PC-3 (cell line): ENCODE results near the gene INF2. TPM values are rescaled to one million over a fixed set of nuclear protein-coding genes. Genes with fewer than 3 reads are reported as not detected.

ENCODE experiments used
- ATAC-seq: fragments of 200-7000 bp; cut with Tn5 transposase; 2 replicates; pipeline ENCODE4 v1.9.1; 2020; ENCODE audit warnings: mild to moderate bottlenecking, moderate library complexity
- BruUV-seq: library from RNA; stranded (reverse); fragments of 400-500 nt; replicated peaks from 2 replicates; lab custom pipeline; 2021; lab: Mats Ljungman, UMichigan
- CTCF ChIA-PET: fragments of 300-600 bp; sonication (Branson Sonifier 250); formaldehyde crosslinking; loops from one replicate; lab custom pipeline; 2022; ENCODE audit warnings: antibody characterized with exemption; lab: Charles Lee
- POLR2A ChIA-PET: fragments of 300-600 bp; sonication (Branson Sonifier 250); formaldehyde crosslinking; loops from one replicate; lab custom pipeline; 2022; ENCODE audit warnings: antibody characterized with exemption; ENCODE audit not compliant: unreplicated experiment; lab: Charles Lee
- DNase-seq: peaks from one replicate; pipeline ENCODE4 v3.0.0-alpha.2; 2015
- H2AFZ ChIP-seq: fragments of 300-600 bp; sonication (generic); 2 replicates; pipeline ENCODE4 v1.6.0; 2016; ENCODE audit warnings: antibody characterized with exemption, low read length
- H3F3A ChIP-seq: fragments of 300-600 bp; sonication (generic); one replicate; pipeline ENCODE4 v1.6.0; 2017; ENCODE audit warnings: antibody characterized with exemption, low read length, control low read depth, mild to moderate bottlenecking; ENCODE audit not compliant: unreplicated experiment
- H3K27ac ChIP-seq: fragments of 300-600 bp; sonication (generic); 2 replicates; pipeline ENCODE4 v1.5.1; 2016; ENCODE audit warnings: mild to moderate bottlenecking, low read length
- H3K27me3 ChIP-seq: fragments of 300-600 bp; sonication (generic); 2 replicates; pipeline ENCODE4 v1.6.1; 2016; ENCODE audit warnings: low read length, mixed read lengths
- H3K36me3 ChIP-seq: fragments of 300-600 bp; sonication (generic); 2 replicates; pipeline ENCODE4 v1.6.1; 2016; ENCODE audit warnings: low read depth, mixed run types, low read length, mixed read lengths
- H3K4me1 ChIP-seq: fragments of 300-600 bp; sonication (generic); 2 replicates; pipeline ENCODE4 v1.5.1; 2016; ENCODE audit warnings: low read length; ENCODE audit not compliant: insufficient read depth
- H3K4me2 ChIP-seq: fragments of 300-600 bp; sonication (generic); 2 replicates; pipeline ENCODE4 v1.6.0; 2016; ENCODE audit warnings: low read length
- H3K4me3 ChIP-seq: fragments of 300-600 bp; sonication (generic); 2 replicates; pipeline ENCODE4 v1.5.1; 2016; ENCODE audit warnings: mild to moderate bottlenecking, low read length, mixed read lengths
- H3K79me2 ChIP-seq: fragments of 300-600 bp; sonication (generic); 2 replicates; pipeline ENCODE4 v1.6.1; 2017; ENCODE audit warnings: low read length, mixed read lengths
- H3K9ac ChIP-seq: fragments of 300-600 bp; sonication (generic); 2 replicates; pipeline ENCODE4 v1.6.0; 2016; ENCODE audit warnings: mild to moderate bottlenecking, low read length
- H3K9me2 ChIP-seq: fragments of 300-600 bp; sonication (generic); replicated peaks from 2 replicates; pipeline ENCODE4 v1.6.1; 2016; ENCODE audit warnings: mixed run types, low read length, mixed read lengths
- H3K9me3 ChIP-seq: fragments of 300-600 bp; sonication (generic); 2 replicates; pipeline ENCODE4 v1.6.1; 2016; ENCODE audit warnings: low read length, mixed read lengths
- H4K20me1 ChIP-seq: fragments of 300-600 bp; sonication (generic); 2 replicates; pipeline ENCODE4 v1.6.1; 2016; ENCODE audit warnings: low read length, mixed read lengths
- EZH2 ChIP-seq: fragments of 300-600 bp; sonication (generic); IDR thresholded peaks from one replicate; pipeline ENCODE4 v1.6.1; 2017; ENCODE audit warnings: antibody characterized with exemption, mild to moderate bottlenecking, low read length; ENCODE audit not compliant: unreplicated experiment
- EZH2phosphoT487 ChIP-seq: fragments of 300-600 bp; sonication (generic); IDR thresholded peaks from 2 replicates; pipeline ENCODE4 v1.6.1; 2018; ENCODE audit warnings: mild to moderate bottlenecking, antibody characterized with exemption, low read length, borderline replicate concordance
- intact Hi-C: fragments of 100-400 bp; cut with micrococcal nuclease; formaldehyde crosslinking; loops from 2 replicates; pipeline ENCODE4 v1.9.0; 2023
- total RNA-seq: library from RNA; depleted of rRNA; stranded (reverse); fragments of >200 nt; gene quantifications from 2 replicates; pipeline ENCODE4 v1.2.3, GENCODE V29; 2014
- TF ChIP-seq, protein P1 (sequence below): fragments of 300-600 bp; sonication (generic); conservative IDR thresholded peaks from 2 replicates; pipeline ENCODE4 v1.5.1; 2017; ENCODE audit warnings: antibody characterized with exemption, low read depth, mild to moderate bottlenecking, low read length

Gene INF2
- total RNA-seq, 1 experiment from 2014 or later = 132 TPM

DNA sequence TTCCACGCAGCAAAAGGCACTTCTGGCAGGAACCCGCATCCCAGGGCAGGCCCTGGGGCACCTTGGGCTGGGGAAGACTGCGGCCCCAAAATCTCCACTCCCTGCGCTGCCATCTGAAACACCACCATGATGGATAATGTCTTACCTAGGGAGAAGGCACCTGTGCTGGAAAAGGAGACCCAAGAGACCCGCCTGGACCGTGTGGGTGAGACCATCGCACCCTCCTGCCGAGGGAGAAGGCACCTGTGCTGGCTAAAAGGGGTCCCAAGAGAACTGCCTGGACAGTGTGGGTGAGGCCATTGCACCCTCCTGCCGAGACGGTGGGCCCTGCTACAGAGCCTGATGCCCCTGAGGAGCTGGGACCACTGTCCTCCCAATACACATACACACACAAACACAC, 24.8 kb upstream of the INF2 start:
- Histone ChIP-seq H3K4me2 (no peak overlapping the region), H2AFZ (no peak overlapping the region), H3K9me3 (no peaks in the 10 kb centered on the region), H3K4me3 (no peak overlapping the region), H3K36me3 (no peaks in the 10 kb centered on the region), H3K79me2 (no peaks in the 10 kb centered on the region), H4K20me1 (no peaks in the 10 kb centered on the region), H3F3A (no peaks in the 10 kb centered on the region), H3K4me1 (peaks cover 10% of the 10 kb centered on the region; the same call in 1 of the 2 replicates), H3K9me2 (no peaks in the 10 kb centered on the region), H3K27me3 (no peaks in the 10 kb centered on the region), H3K27ac (no peak overlapping the region), H3K9ac (no peak overlapping the region)
- BruUV-seq = no TSS peak
- POLR2A ChIA-PET = no interaction called here
- intact Hi-C loops = no loop called here
- no peak for DNase-seq
- ATAC-seq = no peak
- CTCF ChIA-PET = no interaction called here
- TF ChIP-seq, protein P1, sequence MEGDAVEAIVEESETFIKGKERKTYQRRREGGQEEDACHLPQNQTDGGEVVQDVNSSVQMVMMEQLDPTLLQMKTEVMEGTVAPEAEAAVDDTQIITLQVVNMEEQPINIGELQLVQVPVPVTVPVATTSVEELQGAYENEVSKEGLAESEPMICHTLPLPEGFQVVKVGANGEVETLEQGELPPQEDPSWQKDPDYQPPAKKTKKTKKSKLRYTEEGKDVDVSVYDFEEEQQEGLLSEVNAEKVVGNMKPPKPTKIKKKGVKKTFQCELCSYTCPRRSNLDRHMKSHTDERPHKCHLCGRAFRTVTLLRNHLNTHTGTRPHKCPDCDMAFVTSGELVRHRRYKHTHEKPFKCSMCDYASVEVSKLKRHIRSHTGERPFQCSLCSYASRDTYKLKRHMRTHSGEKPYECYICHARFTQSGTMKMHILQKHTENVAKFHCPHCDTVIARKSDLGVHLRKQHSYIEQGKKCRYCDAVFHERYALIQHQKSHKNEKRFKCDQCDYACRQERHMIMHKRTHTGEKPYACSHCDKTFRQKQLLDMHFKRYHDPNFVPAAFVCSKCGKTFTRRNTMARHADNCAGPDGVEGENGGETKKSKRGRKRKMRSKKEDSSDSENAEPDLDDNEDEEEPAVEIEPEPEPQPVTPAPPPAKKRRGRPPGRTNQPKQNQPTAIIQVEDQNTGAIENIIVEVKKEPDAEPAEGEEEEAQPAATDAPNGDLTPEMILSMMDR = no peak
- TF ChIP-seq EZH2phosphoT487 (no peak), EZH2 (no peak)

DNA sequence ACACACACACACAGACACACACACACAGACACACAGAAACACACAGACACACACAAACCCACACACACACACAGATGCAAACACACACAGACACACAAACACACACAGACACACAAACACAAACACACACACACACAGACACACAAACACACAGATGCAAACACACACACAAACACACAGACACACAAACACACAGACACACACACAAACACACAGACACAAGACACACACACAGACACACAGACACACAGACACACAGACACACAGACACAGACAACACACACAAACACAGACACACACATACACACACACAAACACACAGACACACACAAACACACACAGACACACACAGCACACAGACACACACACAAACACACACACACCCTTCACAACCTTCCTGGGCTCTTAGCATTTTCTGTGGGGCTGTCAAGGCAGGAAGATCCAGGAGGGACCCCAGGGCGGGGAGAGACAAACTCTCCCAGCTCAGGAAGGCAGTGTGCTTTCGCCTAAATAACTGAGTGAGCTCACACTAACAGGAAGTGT, 24.2 kb upstream of the INF2 start:
- no peak overlapping the region for H3K9ac ChIP-seq
- H3K4me2 ChIP-seq = 0 out of 2 replicates have a peak overlapping the region, but pooled peaks have one; percentile 24
- H2AFZ ChIP-seq = peak overlapping the region; percentile 77
- no peaks in the 10 kb centered on the region for H3K9me2 ChIP-seq
- intact Hi-C loops = loop anchor here (1.0 kb wide), 1 partner anchor 43 kb away; no protein-coding TSS in a partner anchor
- no peak overlapping the region for H3K27ac ChIP-seq
- ChIA-PET POLR2A (no interaction called here), CTCF (interaction anchor here (0.6 kb wide), 1 partner anchor 44 kb away, joined by 3 read pairs; no protein-coding TSS in a partner anchor)
- no peaks in the 10 kb centered on the region for H3K27me3 ChIP-seq
- no peak; the same call in 1 of the 2 replicates for ATAC-seq
- TF ChIP-seq, protein P1 = no peak
- no peak for TF ChIP-seq EZH2phosphoT487
- no peak for TF ChIP-seq EZH2
- BruUV-seq = no TSS peak
- H3K4me1 ChIP-seq = peaks cover 10% of the 10 kb centered on the region; the same call in 1 of the 2 replicates
- DNase-seq = no peak
- H3K36me3 ChIP-seq = no peaks in the 10 kb centered on the region
- H3F3A ChIP-seq = no peaks in the 10 kb centered on the region
- no peaks in the 10 kb centered on the region for H3K79me2 ChIP-seq
- no peaks in the 10 kb centered on the region for H3K9me3 ChIP-seq
- no peak overlapping the region for H3K4me3 ChIP-seq
- H4K20me1 ChIP-seq = no peaks in the 10 kb centered on the region
